Psoas muscle (tissue), 8 donors: Measurements from ENCODE around the gene GARIN3. TPM values are rescaled to one million over a fixed set of nuclear protein-coding genes. Genes with fewer than 3 reads are reported as not detected.

ENCODE experiments used
- ATAC-seq, 4 donors: fragments of 200-7000 bp; cut with Tn5 transposase; one replicate each; pipeline ENCODE4 v1.9.1; 2020; ENCODE audit warnings: moderate library complexity in 3 of 4, mild to moderate bottlenecking in 2 of 4
- DNase-seq, 2 donors: peaks; one replicate each; pipeline ENCODE4 v3.0.0-alpha.2; 2020
- H3K27ac ChIP-seq: fragments of 200-600 bp; one replicate; pipeline ENCODE4 v1.8.0; 2022
- H3K27me3 ChIP-seq, 3 donors: fragments of 200-600 bp in 1 of 3; one replicate each; pipeline versions ENCODE4 v1.6.1 to v1.8.0; 2013 to 2022; ENCODE audit warnings: low read length in 2 of 3, mild to moderate bottlenecking in 2 of 3, moderate library complexity in 1 of 3; ENCODE audit not compliant: insufficient read depth in 3 of 3
- H3K36me3 ChIP-seq, 2 donors: fragments of 200-600 bp in 1 of 2; one replicate each; pipeline versions ENCODE4 v1.6.1 to v1.8.0; 2013 to 2022; ENCODE audit warnings: low read depth in 1 of 2, mild to moderate bottlenecking in 1 of 2, moderate library complexity in 1 of 2; ENCODE audit not compliant: insufficient read depth in 1 of 2
- H3K4me1 ChIP-seq: fragments of 200-600 bp; one replicate; pipeline ENCODE4 v1.8.0; 2022
- H3K4me3 ChIP-seq: fragments of 200-600 bp; one replicate; pipeline ENCODE4 v1.8.0; 2022; ENCODE audit warnings: mild to moderate bottlenecking
- H3K9me3 ChIP-seq: fragments of 200-600 bp; one replicate; pipeline ENCODE4 v1.8.0; 2022
- WGBS, 3 donors: extraction: QIAGEN DNeasy Blood & Tissue Kit; methylation state at CpG; one replicate each; pipeline versions ENCODE4 v1.1.6 to v1.1.7; 2013; 5-methylcytosine and 5-hydroxymethylcytosine counted together
- intact Hi-C, 2 donors: fragments of 100-400 bp; cut with DNase I; formaldehyde crosslinking; loops; one replicate each; pipeline versions ENCODE4 v1.11.0 to v1.14.2; 2022
- polyA plus RNA-seq, 3 donors: library from polyadenylated mRNA; stranded (reverse); fragments of 200-250 nt; gene quantifications; one replicate each; pipeline ENCODE4 v1.2.3, GENCODE V29; 2013
- total RNA-seq, 4 donors: library from RNA; stranded (reverse); fragmentation: NEBNext Ultra II Directional in 2 of 4; extraction: Animal tissue kit (Norgen Biotek cat#: 25700) in 2 of 4; gene quantifications; one replicate each; pipeline versions ENCODE4 v1.2.1 to v1.2.4, GENCODE V29; 2021 to 2023
- TF ChIP-seq, protein P1 (sequence below): fragments of 200-600 bp; IDR thresholded peaks from one replicate; pipeline ENCODE4 v1.8.0; 2022; ENCODE audit warnings: antibody characterized with exemption
- donor health status: healthy with polysubstance abuse.
- donor health status: DM: no; HTN: no; CAD: no; lungs with moderate emphysema.
- donor health status: Bipolar disorder and iron deficiency.
- donor health status: healthy.
- donor health status: DM: yes; HTN: yes; CAD: no.
- donor health status: DM: no; HTN: no; CAD: no.
- donor health status: DM: no; HTN: no; CAD: no.
- donor health status: DM: yes; HTN: yes; CAD: no.

The GARIN3 gene
- total and polyA plus RNA-seq, 7 donors, result not detected

DNA sequence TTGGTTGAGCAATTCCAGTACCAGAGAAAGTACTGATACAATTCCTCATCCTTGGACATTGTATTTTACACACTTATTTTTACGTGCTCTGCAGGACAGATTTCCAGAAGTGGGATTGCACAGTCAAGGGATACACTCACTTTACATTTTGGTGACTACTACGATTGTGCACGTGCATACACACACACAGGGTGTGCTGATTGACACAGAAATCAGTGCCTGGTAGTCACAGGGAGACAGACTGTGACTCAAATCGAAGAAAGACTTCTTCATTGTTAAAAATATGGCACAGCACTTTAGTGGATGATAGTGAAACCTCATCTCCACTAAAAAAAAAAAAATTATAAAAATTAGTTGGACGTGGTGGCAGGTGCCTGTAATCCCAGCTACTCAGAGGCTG is 1.5 kb downstream of the GARIN3 start:
- no peak overlapping the region for H3K4me3 ChIP-seq
- no peak for ATAC-seq
- H3K4me1 ChIP-seq, result no peaks in the 10 kb centered on the region
- WGBS, 3 donors, result 63 to 77% (median 66%) methylated on average over 5 of the region's 5 CpGs
- H3K9me3 ChIP-seq, result no peaks in the 10 kb centered on the region
- peaks cover 0 to 2% (median 0%) of the 10 kb centered on the region in 3 donors for H3K27me3 ChIP-seq
- intact Hi-C loops, result no loop called here
- DNase-seq, result no peak
- TF ChIP-seq, protein P1, sequence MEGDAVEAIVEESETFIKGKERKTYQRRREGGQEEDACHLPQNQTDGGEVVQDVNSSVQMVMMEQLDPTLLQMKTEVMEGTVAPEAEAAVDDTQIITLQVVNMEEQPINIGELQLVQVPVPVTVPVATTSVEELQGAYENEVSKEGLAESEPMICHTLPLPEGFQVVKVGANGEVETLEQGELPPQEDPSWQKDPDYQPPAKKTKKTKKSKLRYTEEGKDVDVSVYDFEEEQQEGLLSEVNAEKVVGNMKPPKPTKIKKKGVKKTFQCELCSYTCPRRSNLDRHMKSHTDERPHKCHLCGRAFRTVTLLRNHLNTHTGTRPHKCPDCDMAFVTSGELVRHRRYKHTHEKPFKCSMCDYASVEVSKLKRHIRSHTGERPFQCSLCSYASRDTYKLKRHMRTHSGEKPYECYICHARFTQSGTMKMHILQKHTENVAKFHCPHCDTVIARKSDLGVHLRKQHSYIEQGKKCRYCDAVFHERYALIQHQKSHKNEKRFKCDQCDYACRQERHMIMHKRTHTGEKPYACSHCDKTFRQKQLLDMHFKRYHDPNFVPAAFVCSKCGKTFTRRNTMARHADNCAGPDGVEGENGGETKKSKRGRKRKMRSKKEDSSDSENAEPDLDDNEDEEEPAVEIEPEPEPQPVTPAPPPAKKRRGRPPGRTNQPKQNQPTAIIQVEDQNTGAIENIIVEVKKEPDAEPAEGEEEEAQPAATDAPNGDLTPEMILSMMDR, result no peak
- H3K36me3 ChIP-seq, result no peaks in the 10 kb centered on the region
- H3K27ac ChIP-seq, result no peak overlapping the region

DNA sequence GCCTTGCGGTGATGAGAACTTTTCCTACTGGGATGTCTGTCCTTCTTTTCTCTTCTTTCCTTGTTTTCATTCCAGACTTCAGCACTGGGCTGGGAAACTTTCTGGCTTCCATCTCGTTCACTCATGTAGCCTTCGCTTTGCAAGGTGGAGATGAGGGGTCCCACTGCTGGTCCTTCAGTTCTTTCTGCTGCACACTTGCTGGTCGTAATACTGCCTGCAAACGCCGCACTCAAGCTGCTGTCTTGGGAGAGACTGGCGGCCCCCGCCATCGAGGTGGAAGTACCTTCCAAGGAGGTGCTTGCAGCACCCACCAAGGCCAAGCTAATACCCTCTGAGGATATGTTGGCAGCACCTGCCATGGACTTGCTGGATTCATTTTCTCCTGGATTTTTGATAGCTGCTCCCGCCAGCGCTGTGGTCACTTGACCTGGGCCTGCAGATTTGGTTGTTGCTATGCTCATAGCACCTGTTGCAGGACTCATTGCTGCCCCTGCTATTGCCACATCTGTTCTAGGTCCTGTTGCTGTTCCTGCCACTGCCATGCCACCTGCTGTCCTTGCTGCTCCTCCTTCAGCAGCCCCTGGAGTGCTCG is 3.0 kb downstream of the GARIN3 start:
- H3K4me3 ChIP-seq, result no peak overlapping the region
- no peak for ATAC-seq
- H3K27me3 ChIP-seq, result peaks cover 0 to 2% (median 0%) of the 10 kb centered on the region in 3 donors
- TF ChIP-seq, protein P1, result no peak
- intact Hi-C loops, result no loop called here
- no peak for DNase-seq
- no peaks in the 10 kb centered on the region for H3K9me3 ChIP-seq
- no peaks in the 10 kb centered on the region for H3K4me1 ChIP-seq
- 83 to 91% (median 89%) methylated on average over 12 of the region's 12 CpGs for WGBS, 3 donors
- H3K36me3 ChIP-seq, result no peaks in the 10 kb centered on the region
- no peak overlapping the region for H3K27ac ChIP-seq

DNA sequence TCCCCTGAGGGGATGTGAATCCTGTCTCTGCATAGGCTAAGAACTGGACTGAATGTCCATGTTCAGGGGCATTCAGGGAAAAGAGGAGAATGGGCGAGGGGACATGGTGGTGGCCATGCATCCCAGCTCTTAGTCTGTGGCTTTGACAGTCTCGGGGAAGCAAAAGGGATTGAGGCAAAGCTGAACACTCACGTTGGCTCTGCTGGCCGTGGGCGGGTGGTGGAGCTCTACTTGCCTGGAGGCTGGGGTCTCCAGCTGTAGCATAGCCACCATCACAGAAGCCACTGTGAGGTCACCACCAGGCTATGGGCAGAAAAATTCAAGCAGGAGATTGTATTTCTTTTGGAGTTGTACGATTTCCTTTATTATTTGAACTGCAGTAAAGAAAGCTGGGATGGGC is 4.1 kb downstream of the GARIN3 start:
- ATAC-seq (no peak), DNase-seq (no peak)
- no peak overlapping the region for H3K4me3 ChIP-seq
- no peaks in the 10 kb centered on the region for H3K9me3 ChIP-seq
- intact Hi-C loops, result no loop called here
- H3K36me3 ChIP-seq, result no peaks in the 10 kb centered on the region
- TF ChIP-seq, protein P1, result no peak
- 72 to 78% (median 74%) methylated on average over 6 of the region's 6 CpGs for WGBS, 3 donors
- H3K27me3 ChIP-seq, result peaks cover 0 to 2% (median 0%) of the 10 kb centered on the region in 3 donors
- no peaks in the 10 kb centered on the region for H3K4me1 ChIP-seq
- no peak overlapping the region for H3K27ac ChIP-seq

DNA sequence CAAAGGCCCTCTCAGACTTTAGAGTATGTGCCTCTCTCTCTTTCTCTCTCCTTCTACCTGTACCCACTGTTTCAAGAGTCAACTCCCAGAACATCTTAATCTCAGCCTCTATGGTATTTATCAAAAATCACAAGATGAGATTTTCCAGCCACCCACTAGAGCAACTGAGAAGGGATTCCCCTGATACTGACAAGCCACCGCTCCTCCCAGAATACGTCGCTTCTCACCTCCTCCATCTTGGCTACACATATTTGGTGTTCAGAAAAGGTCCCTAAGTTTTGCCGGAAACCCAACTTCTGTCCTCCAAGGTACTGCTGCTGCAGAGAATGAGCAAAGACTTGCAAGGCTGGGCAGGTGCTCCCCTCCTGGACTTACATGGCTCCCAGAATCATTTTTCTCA is 6.1 kb downstream of the GARIN3 start:
- no peaks in the 10 kb centered on the region for H3K9me3 ChIP-seq
- DNase-seq (no peak), ATAC-seq (no peak)
- TF ChIP-seq, protein P1, result no peak
- intact Hi-C loops, result no loop called here
- no peaks in the 10 kb centered on the region for H3K36me3 ChIP-seq
- no peak overlapping the region for H3K27ac ChIP-seq
- no peak overlapping the region for H3K4me3 ChIP-seq
- H3K27me3 ChIP-seq, result no peaks in the 10 kb centered on the region
- H3K4me1 ChIP-seq, result no peaks in the 10 kb centered on the region
- WGBS, 3 donors, result 85 to 91% (median 90%) methylated on average over 4 of the region's 4 CpGs

DNA sequence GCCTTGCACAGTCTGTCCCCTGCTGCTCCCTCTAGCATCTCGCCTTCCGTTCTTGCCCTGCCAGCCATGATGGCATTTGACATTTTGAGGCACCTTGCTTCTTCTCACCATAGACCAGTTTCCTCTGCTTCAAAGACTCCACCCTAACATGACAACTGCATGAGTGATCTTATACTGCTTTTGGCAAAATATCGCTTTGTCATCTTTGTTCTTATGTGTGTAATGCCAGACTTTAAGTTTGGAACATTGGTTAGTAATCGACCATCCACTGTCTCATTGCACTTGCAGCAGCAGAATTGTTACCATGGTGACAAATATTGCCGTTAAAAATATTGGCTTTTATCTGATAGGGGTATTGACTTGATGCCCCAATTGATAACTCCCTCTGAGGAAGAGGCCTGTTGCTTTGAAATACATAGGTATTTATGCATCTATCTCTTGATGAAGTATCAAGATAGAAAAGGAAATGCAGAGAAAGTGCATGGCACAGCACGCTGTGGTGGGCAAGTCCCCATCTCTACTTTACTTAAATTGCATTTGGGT is 6.8 kb downstream of the GARIN3 start:
- Histone ChIP-seq H3K27me3 (no peaks in the 10 kb centered on the region), H3K4me3 (no peak overlapping the region), H3K4me1 (no peaks in the 10 kb centered on the region), H3K36me3 (no peaks in the 10 kb centered on the region), H3K27ac (no peak overlapping the region), H3K9me3 (no peaks in the 10 kb centered on the region)
- ATAC-seq (no peak), DNase-seq (no peak)
- TF ChIP-seq, protein P1, result no peak
- intact Hi-C loops, result no loop called here
- WGBS, 3 donors, result 83 to 87% (median 87%) methylated on average over 6 of the region's 6 CpGs
